ENCODE results near the gene STPG1. TPM values are rescaled to one million over a fixed set of nuclear protein-coding genes. Genes with fewer than 3 reads are reported as not detected.
A peak's percentile ranks its signal among the peaks of the same experiment; 100 is the strongest.

STPG1 gene
- total RNA-seq, 1 donor from 2014 or later, result 1.9 TPM

- DNase-seq, result no peak
Observed at GRCh38 chr1:24426744-24427544, 13.4 kb upstream of the STPG1 start.

- no peak for DNase-seq
Observed at GRCh38 chr1:24425922-24426321, 12.3 kb upstream of the STPG1 start.

GRCh38 chr1:24425441-24425840 is 11.9 kb upstream of the STPG1 start:
- DNase-seq, result no peak

GRCh38 chr1:24424990-24425389 is 11.4 kb upstream of the STPG1 start:
- DNase-seq, result no peak

GRCh38 chr1:24424207-24424606 is 10.6 kb upstream of the STPG1 start:
- DNase-seq, result no peak

GRCh38 chr1:24421502-24421901 is 7.9 kb upstream of the STPG1 start:
- DNase-seq, result no peak

- no peak for DNase-seq
Observed at GRCh38 chr1:24420547-24420946, 7.0 kb upstream of the STPG1 start.

- DNase-seq, result no peak
Observed at GRCh38 chr1:24418898-24419628, 5.5 kb upstream of the STPG1 start.

- no peak for DNase-seq
Observed at GRCh38 chr1:24417681-24418080, 4.1 kb upstream of the STPG1 start.

GRCh38 chr1:24416666-24417391 is 3.2 kb upstream of the STPG1 start:
- DNase-seq, result no peak

- DNase-seq, result peak; percentile 37
Observed at GRCh38 chr1:24415910-24416665, 2.5 kb upstream of the STPG1 start.

GRCh38 chr1:24415334-24415909 is 1.8 kb upstream of the STPG1 start, which contains the start of gene NIPAL3:
NIPAL3 (plus strand) TSS chr1:24415802; CDS start chr1:24419548, 3,746 bp downstream.
- peak; percentile 99 for DNase-seq

GRCh38 chr1:24414775-24415333 is 1.3 kb upstream of the STPG1 start:
- DNase-seq, result no peak

- no peak for DNase-seq
Observed at GRCh38 chr1:24412408-24412807, 1.2 kb downstream of the STPG1 start.

GRCh38 chr1:24411963-24412362 is 1.6 kb downstream of the STPG1 start:
- DNase-seq, result no peak

GRCh38 chr1:24410750-24411149 is 2.8 kb downstream of the STPG1 start:
- no peak for DNase-seq

- peak; percentile 33 for DNase-seq
Observed at GRCh38 chr1:24409535-24409934, 4.0 kb downstream of the STPG1 start.

- DNase-seq, result no peak
Observed at GRCh38 chr1:24406788-24407187, 6.8 kb downstream of the STPG1 start.

GRCh38 chr1:24403806-24404205 is 9.8 kb downstream of the STPG1 start:
- DNase-seq, result no peak

GRCh38 chr1:24400065-24400464 is 13.5 kb downstream of the STPG1 start:
- DNase-seq, result no peak

GRCh38 chr1:24393892-24394291 is 19.7 kb downstream of the STPG1 start:
- peak; percentile 56 for DNase-seq

Data from dermis blood vessel endothelial cell (primary cell).